Transverse colon (tissue), 4 donors: ENCODE results near the gene GET4. TPM values are rescaled to one million over a fixed set of nuclear protein-coding genes. Genes with fewer than 3 reads are reported as not detected.

Experiments
- DNase-seq: peaks from one replicate; pipeline ENCODE4 v3.0.0-alpha.2; 2019
- H3K27ac ChIP-seq, 4 donors: fragments of 200-600 bp; sonication (generic); 2 replicates each; pipeline ENCODE4 v1.5.1; 2016 to 2018; ENCODE audit warnings: inconsistent platforms in 4 of 4
- H3K27me3 ChIP-seq: fragments of 200-600 bp; sonication (generic); 2 replicates; pipeline ENCODE4 v1.5.1; 2017; ENCODE audit warnings: inconsistent platforms
- H3K36me3 ChIP-seq, 4 donors: fragments of 200-600 bp; sonication (generic); 2 replicates each; pipeline ENCODE4 v1.5.1; 2017 to 2019; ENCODE audit warnings: inconsistent platforms in 4 of 4
- H3K4me1 ChIP-seq, 4 donors: fragments of 200-600 bp; sonication (generic); 2 replicates each; pipeline ENCODE4 v1.5.1; 2017 to 2020; ENCODE audit warnings: inconsistent platforms in 4 of 4
- H3K4me3 ChIP-seq, 4 donors: fragments of 200-600 bp; sonication (generic); 1 replicate in 1 of 4; 2 replicates in 3 of 4; pipeline versions ENCODE4 v1.5.1 to v1.6.1; 2017 to 2019; ENCODE audit warnings: inconsistent platforms in 4 of 4
- H3K9me3 ChIP-seq, 2 donors: fragments of 200-600 bp; sonication (generic); 2 replicates each; pipeline ENCODE4 v1.5.1; 2017 to 2019; ENCODE audit warnings: inconsistent platforms in 2 of 2
- EP300 ChIP-seq: sonication (generic); formaldehyde crosslinking; IDR thresholded peaks from one replicate; pipeline ENCODE4 v1.6.1; 2017; ENCODE audit warnings: antibody characterized with exemption, low read depth
- POLR2A ChIP-seq: fragments of 450-650 bp; IDR thresholded peaks from one replicate; pipeline ENCODE4 v1.6.1; 2016; ENCODE audit warnings: antibody characterized with exemption, mild to moderate bottlenecking, moderate library complexity
- POLR2AphosphoS5 ChIP-seq, 3 donors: sonication (generic); formaldehyde crosslinking; IDR thresholded peaks; one replicate each; pipeline ENCODE4 v1.6.1; 2016; ENCODE audit warnings: antibody characterized with exemption in 3 of 3
- WGBS, 2 donors: methylation state at CpG; one replicate each; pipeline ENCODE4 v1.1.5; 2018; ENCODE audit warnings: low coverage in 1 of 2; 5-methylcytosine and 5-hydroxymethylcytosine counted together
- in situ Hi-C, 4 donors: fragments of 200-750 bp; cut with MboI; loops; one replicate each; pipeline versions ENCODE4 v1.15.0 to v1.15.1; 2017; ENCODE audit warnings: low sequenced_read_pairs in 3 of 4, low pct_ligation_motif_present in 1 of 4, low pct_unique_long_range_greater_than_20kb in 1 of 4
- intact Hi-C: fragments of 100-400 bp; cut with DNase I; formaldehyde crosslinking; loops from one replicate; pipeline ENCODE4 v1.15.1; 2023; ENCODE audit warnings: low total_unique reads
- total RNA-seq, 4 donors: library from RNA; depleted of rRNA; stranded (reverse); fragments of >200 nt; gene quantifications; one replicate each; pipeline ENCODE4 v1.1.0, GENCODE V29; 2016
- TF ChIP-seq, protein P1 (sequence below), 5 experiments: fragments of 200-600 bp in 3 of 5; fragments of 450-650 bp in 2 of 5; sonication (generic) in 3 of 5; IDR thresholded peaks; 1 replicate in 2 of 5; 2 replicates in 3 of 5; pipeline ENCODE4 v1.5.1; 2016 to 2017; ENCODE audit warnings: antibody characterized with exemption in 5 of 5, inconsistent platforms in 3 of 5, mild to moderate bottlenecking in 2 of 5, moderate library complexity in 1 of 5

GET4 gene
- total RNA-seq, 4 donors from 2014 or later: 49.4 to 116 (median 85.2) TPM

- H3K27ac ChIP-seq: no peak overlapping the region
- no peaks in the 10 kb centered on the region for H3K27me3 ChIP-seq
- H3K9me3 ChIP-seq: no peaks in the 10 kb centered on the region
- TF ChIP-seq, protein P1, sequence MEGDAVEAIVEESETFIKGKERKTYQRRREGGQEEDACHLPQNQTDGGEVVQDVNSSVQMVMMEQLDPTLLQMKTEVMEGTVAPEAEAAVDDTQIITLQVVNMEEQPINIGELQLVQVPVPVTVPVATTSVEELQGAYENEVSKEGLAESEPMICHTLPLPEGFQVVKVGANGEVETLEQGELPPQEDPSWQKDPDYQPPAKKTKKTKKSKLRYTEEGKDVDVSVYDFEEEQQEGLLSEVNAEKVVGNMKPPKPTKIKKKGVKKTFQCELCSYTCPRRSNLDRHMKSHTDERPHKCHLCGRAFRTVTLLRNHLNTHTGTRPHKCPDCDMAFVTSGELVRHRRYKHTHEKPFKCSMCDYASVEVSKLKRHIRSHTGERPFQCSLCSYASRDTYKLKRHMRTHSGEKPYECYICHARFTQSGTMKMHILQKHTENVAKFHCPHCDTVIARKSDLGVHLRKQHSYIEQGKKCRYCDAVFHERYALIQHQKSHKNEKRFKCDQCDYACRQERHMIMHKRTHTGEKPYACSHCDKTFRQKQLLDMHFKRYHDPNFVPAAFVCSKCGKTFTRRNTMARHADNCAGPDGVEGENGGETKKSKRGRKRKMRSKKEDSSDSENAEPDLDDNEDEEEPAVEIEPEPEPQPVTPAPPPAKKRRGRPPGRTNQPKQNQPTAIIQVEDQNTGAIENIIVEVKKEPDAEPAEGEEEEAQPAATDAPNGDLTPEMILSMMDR (IDR thresholded peaks at IDR 0.05): no peak
- TF ChIP-seq EP300 (no peak), POLR2A (no peak), POLR2AphosphoS5 (IDR thresholded peaks at IDR 0.05) (no peak)
- DNase-seq: no peak
- H3K36me3 ChIP-seq: peaks cover 0 to 50% (median 21%) of the 10 kb centered on the region in 4 donors
- intact Hi-C loops: no loop called here
- H3K4me3 ChIP-seq: no peak overlapping the region
- no peaks in the 10 kb centered on the region for H3K4me1 ChIP-seq
- in situ Hi-C loops: no loop called here
- 96% methylated on average over 29 of the region's 29 CpGs; no CpG with 5 or more reads in 1 of the 2 donors for WGBS, 2 donors
Observed at GRCh38 chr7:891291-891690, 14.9 kb downstream of the GET4 start.

- intact Hi-C loops (no loop called here), in situ Hi-C loops (no loop called here)
- H3K27me3 ChIP-seq: no peaks in the 10 kb centered on the region
- no peak overlapping the region for H3K4me3 ChIP-seq
- H3K4me1 ChIP-seq: no peaks in the 10 kb centered on the region
- no peak for DNase-seq
- H3K27ac ChIP-seq: no peak overlapping the region
- WGBS, 2 donors: 96% methylated on average over 20 of the region's 20 CpGs; no CpG with 5 or more reads in 1 of the 2 donors
- H3K9me3 ChIP-seq: no peaks in the 10 kb centered on the region
- TF ChIP-seq POLR2AphosphoS5 (IDR thresholded peaks at IDR 0.05): no peak
- TF ChIP-seq POLR2A: no peak
- TF ChIP-seq, protein P1 (IDR thresholded peaks at IDR 0.05): no peak
- peaks cover 0 to 50% (median 21%) of the 10 kb centered on the region in 4 donors for H3K36me3 ChIP-seq
Observed at GRCh38 chr7:891805-892204, 15.5 kb downstream of the GET4 start.

DNA sequence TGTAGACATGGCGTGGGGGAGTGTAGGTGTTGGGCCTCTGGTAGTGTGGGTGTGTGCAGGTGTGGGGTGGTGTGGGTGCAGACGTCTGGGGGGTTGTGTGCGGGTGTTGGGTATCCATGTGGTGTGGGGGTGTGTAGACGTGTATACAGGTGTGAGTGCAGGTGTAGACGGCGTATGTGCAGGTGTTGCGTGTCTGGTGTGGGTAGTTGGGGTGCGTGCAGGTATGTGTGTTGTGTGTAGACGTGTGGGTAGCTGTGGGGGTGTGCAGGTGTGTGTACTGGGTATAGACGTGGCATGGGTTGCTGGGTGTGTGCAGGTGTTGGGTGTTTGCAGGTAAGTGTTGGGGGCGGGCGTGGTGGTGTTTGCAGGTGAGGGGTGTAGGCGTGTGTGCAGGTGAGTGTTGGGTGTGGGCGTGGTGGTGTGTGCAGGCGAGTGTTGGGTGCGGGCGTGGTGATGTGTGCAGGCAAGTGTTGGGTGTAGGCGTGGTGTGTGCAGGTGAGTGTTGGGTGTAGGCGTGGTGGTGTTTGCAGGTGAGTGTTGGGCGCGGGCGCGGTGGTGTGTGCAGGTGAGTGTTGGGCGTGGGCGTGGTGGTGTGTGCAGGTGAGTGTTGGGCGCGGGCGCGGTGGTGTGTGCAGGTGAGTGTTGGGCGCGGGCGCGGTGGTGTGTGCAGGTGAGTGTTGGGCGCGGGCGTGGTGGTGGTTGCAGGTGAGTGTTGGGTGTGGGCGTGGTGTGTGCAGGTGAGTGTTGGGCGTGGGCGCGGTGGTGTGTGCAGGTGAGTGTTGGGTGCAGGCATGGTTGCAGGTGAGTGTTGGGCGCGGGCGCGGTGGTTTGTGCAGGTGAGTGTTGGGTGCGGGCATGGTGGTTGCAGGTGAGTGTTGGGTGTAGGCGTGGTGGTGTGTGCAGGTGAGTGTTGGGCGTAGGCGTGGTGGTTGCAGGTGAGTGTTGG is 16.6 kb downstream of the GET4 start:
- no peak for DNase-seq
- Histone ChIP-seq H3K9me3 (no peaks in the 10 kb centered on the region), H3K27me3 (no peaks in the 10 kb centered on the region), H3K36me3 (peaks cover 0 to 40% (median 18%) of the 10 kb centered on the region in 4 donors), H3K4me3 (no peak overlapping the region), H3K27ac (no peak overlapping the region), H3K4me1 (peaks cover 0 to 7% (median 3%) of the 10 kb centered on the region in 4 donors)
- intact Hi-C loops (no loop called here), in situ Hi-C loops (no loop called here)
- no peak for TF ChIP-seq EP300
- 87 to 96% methylated on average over 10 to 48 of the region's 48 CpGs for WGBS, 2 donors

DNA sequence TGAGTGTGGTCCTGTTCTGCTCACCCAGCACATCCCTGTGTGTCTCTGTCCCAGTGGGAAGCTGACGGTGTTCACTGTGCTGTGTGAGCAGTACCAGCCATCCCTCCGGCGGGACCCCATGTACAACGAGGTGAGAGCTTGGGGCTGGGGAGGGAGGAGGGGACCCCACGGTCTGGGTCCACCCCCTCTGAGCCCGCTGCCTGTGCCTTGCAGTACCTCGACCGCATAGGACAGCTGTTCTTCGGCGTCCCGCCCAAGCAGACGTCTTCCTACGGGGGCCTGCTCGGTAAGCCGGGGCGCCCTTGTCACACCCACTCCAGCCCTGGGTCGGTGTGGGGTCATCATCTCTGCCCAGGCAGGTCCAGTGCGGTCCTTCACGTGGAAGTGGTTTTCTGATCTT is 17.3 kb downstream of the GET4 start:
- DNase-seq: no peak
- no peak overlapping the region for H3K27ac ChIP-seq
- H3K36me3 ChIP-seq: peaks cover 0 to 37% (median 18%) of the 10 kb centered on the region in 4 donors
- TF ChIP-seq EP300 (no peak), POLR2AphosphoS5 (IDR thresholded peaks at IDR 0.05) (no peak), POLR2A (no peak)
- TF ChIP-seq, protein P1 (IDR thresholded peaks at IDR 0.05): no peak
- peaks cover 0 to 7% (median 3%) of the 10 kb centered on the region in 4 donors for H3K4me1 ChIP-seq
- in situ Hi-C loops: no loop called here
- H3K27me3 ChIP-seq: no peaks in the 10 kb centered on the region
- H3K4me3 ChIP-seq: no peak overlapping the region
- 92% methylated on average over 19 of the region's 19 CpGs; no CpG with 5 or more reads in 1 of the 2 donors for WGBS, 2 donors
- intact Hi-C loops: no loop called here
- no peaks in the 10 kb centered on the region for H3K9me3 ChIP-seq
